ENCODE measurements around the gene ABCG1. TPM values are rescaled to one million over a fixed set of nuclear protein-coding genes. Genes with fewer than 3 reads are reported as not detected.

The ABCG1 gene
- total and polyA plus RNA-seq, 2 experiments from 2014 or later, result 8.4 to 10.7 TPM

DNA sequence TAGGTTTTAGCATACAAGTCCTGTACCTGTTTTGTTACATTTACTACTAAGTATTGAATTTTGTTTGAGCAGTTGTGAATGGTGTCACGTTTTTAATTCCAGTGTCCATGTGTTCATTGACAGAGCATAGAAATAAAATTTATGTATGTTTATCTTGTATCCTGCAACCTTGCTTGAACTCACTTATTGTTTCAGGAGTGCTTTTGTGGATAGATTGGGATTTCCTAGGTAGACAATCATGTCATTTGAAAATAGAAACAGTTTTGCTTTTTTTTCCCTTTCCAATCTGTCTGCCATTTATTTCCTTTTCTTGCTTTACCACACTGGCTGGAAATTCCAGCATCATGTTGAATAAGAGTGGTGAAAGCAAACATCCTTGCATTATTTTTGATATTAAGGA lies 15.0 kb upstream of the ABCG1 start:
- TF ChIP-seq, protein P1, sequence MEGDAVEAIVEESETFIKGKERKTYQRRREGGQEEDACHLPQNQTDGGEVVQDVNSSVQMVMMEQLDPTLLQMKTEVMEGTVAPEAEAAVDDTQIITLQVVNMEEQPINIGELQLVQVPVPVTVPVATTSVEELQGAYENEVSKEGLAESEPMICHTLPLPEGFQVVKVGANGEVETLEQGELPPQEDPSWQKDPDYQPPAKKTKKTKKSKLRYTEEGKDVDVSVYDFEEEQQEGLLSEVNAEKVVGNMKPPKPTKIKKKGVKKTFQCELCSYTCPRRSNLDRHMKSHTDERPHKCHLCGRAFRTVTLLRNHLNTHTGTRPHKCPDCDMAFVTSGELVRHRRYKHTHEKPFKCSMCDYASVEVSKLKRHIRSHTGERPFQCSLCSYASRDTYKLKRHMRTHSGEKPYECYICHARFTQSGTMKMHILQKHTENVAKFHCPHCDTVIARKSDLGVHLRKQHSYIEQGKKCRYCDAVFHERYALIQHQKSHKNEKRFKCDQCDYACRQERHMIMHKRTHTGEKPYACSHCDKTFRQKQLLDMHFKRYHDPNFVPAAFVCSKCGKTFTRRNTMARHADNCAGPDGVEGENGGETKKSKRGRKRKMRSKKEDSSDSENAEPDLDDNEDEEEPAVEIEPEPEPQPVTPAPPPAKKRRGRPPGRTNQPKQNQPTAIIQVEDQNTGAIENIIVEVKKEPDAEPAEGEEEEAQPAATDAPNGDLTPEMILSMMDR (IDR thresholded peaks at IDR 0.05; ENCODE audit: poor library complexity), result no peak
- no peak for TF ChIP-seq EZH2phosphoT487 (IDR thresholded peaks at IDR 0.05; ENCODE audit: low read depth, severe bottlenecking, unreplicated experiment)
- H3K27ac ChIP-seq, result no peak overlapping the region
- DNase-seq (ENCODE audit: low spot score), result no peak
- H3K4me2 ChIP-seq, result no peak overlapping the region
- H3K9me2 ChIP-seq (replicated peaks; ENCODE audit: insufficient read depth), result no peaks in the 10 kb centered on the region
- no peaks in the 10 kb centered on the region for H3K4me1 ChIP-seq (ENCODE audit: insufficient read depth)
- no peaks in the 10 kb centered on the region for H4K20me1 ChIP-seq (ENCODE audit: insufficient read depth, poor library complexity, severe bottlenecking)
- no peak overlapping the region for H2AFZ ChIP-seq
- no peaks in the 10 kb centered on the region for H3K79me2 ChIP-seq
- no peaks in the 10 kb centered on the region for H3K27me3 ChIP-seq
- H3K9me3 ChIP-seq (ENCODE audit: low read depth), result no peaks in the 10 kb centered on the region
- 81% methylated on average over 1 of the region's 1 CpG for WGBS (ENCODE audit: low lambda C conversion rate, missing lambda C conversion rate)
- no peak overlapping the region for H3K4me3 ChIP-seq
- H3K36me3 ChIP-seq (replicated peaks; ENCODE audit: insufficient read depth, low read depth), result no peaks in the 10 kb centered on the region

DNA sequence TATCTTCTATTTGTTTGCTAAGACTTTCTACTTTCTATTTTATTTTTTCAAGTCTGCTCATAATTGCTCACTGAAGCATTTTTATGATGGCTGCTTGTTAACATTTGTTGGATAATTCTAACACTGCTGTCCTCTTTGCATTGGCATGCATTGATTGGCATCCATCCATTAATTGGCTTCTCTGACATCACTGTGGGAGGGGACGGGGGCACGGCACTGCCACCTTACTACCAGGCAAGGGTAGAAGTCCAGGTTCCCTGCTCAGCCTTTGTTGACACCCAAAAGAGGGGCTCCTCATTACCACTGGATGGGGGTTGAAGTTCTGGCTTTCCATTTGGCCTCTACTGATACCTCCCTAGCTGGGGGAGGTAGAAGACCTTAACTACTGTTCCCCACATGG lies 11.5 kb upstream of the ABCG1 start:
- H3K27me3 ChIP-seq, result no peaks in the 10 kb centered on the region
- H3K4me1 ChIP-seq (ENCODE audit: insufficient read depth), result peaks cover 9% of the 10 kb centered on the region
- DNase-seq (ENCODE audit: low spot score), result no peak
- no peak overlapping the region for H3K4me2 ChIP-seq
- no peaks in the 10 kb centered on the region for H3K79me2 ChIP-seq
- H3K27ac ChIP-seq, result no peak overlapping the region
- 95% methylated on average over 2 of the region's 2 CpGs for WGBS (ENCODE audit: low lambda C conversion rate, missing lambda C conversion rate)
- H2AFZ ChIP-seq, result no peak overlapping the region
- no peaks in the 10 kb centered on the region for H3K36me3 ChIP-seq (replicated peaks; ENCODE audit: insufficient read depth, low read depth)
- H3K9me3 ChIP-seq (ENCODE audit: low read depth), result no peaks in the 10 kb centered on the region
- no peak overlapping the region for H3K4me3 ChIP-seq
- no peaks in the 10 kb centered on the region for H3K9me2 ChIP-seq (replicated peaks; ENCODE audit: insufficient read depth)
- TF ChIP-seq EZH2 (IDR thresholded peaks at IDR 0.05; ENCODE audit: borderline replicate concordance), result no peak
- TF ChIP-seq, protein P1 (IDR thresholded peaks at IDR 0.05; ENCODE audit: poor library complexity), result no peak
- TF ChIP-seq EZH2phosphoT487 (IDR thresholded peaks at IDR 0.05; ENCODE audit: low read depth, severe bottlenecking, unreplicated experiment), result no peak
- H4K20me1 ChIP-seq (ENCODE audit: insufficient read depth, poor library complexity, severe bottlenecking), result no peaks in the 10 kb centered on the region

DNA sequence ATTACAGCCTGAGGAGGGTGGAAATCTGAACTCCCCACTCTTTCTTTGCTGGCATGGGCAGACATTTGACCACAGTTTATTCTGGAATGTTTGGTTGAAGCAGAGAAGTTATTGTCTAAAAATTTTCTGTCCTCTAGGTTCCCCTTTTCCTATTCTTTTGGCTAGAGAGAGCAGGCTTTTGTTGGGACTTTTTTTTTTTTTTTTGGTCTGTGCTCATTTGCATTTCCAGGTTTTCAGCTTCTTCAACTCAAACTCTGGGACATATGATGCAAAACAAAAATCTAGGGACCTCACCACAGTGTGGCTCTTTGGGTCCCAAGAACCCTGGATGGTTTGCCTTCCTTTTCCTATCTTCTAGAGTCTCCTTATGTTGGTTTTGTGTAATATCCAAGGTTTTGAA lies 10.9 kb upstream of the ABCG1 start:
- no peak for TF ChIP-seq EZH2phosphoT487 (IDR thresholded peaks at IDR 0.05; ENCODE audit: low read depth, severe bottlenecking, unreplicated experiment)
- TF ChIP-seq, protein P1 (IDR thresholded peaks at IDR 0.05; ENCODE audit: poor library complexity), result no peak
- TF ChIP-seq EZH2 (IDR thresholded peaks at IDR 0.05; ENCODE audit: borderline replicate concordance), result no peak
- H3K4me2 ChIP-seq, result no peak overlapping the region
- no peaks in the 10 kb centered on the region for H3K79me2 ChIP-seq
- no peak for DNase-seq (ENCODE audit: low spot score)
- no peaks in the 10 kb centered on the region for H3K9me3 ChIP-seq (ENCODE audit: low read depth)
- no peak overlapping the region for H3K27ac ChIP-seq
- no peaks in the 10 kb centered on the region for H3K36me3 ChIP-seq (replicated peaks; ENCODE audit: insufficient read depth, low read depth)
- H3K9me2 ChIP-seq (replicated peaks; ENCODE audit: insufficient read depth), result no peaks in the 10 kb centered on the region
- peaks cover 9% of the 10 kb centered on the region for H3K4me1 ChIP-seq (ENCODE audit: insufficient read depth)
- H4K20me1 ChIP-seq (ENCODE audit: insufficient read depth, poor library complexity, severe bottlenecking), result no peaks in the 10 kb centered on the region
- no peak overlapping the region for H2AFZ ChIP-seq
- no peak overlapping the region for H3K4me3 ChIP-seq
- no peaks in the 10 kb centered on the region for H3K27me3 ChIP-seq
